ENCODE measurements around the gene OTUD1. TPM values are rescaled to one million over a fixed set of nuclear protein-coding genes. Genes with fewer than 3 reads are reported as not detected.

OTUD1 gene
- polyA plus RNA-seq, 1 experiment, result 1.1 TPM

DNA sequence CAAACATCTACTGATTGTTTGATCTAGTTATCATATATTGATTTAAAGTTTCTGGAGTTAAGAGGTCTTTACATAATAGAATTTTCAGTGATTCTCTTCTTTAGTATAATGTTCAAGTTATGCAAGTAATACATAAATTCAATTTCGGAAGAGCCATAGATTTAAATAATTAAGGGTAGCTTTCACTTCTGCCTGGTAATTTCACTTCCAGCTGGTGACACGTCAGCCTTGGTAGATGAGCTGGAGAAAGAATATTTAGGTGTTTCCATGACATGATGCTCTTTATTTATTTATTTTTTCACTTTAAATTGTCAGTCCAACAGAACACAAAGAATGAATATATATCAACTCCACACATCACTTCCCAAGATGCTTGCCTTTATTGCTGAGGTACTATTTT is 5.2 kb upstream of the OTUD1 start:
- 0 out of 2 replicates have a peak, but pooled peaks cover 2% of the 10 kb centered on the region for H3K27me3 ChIP-seq (ENCODE audit: control insufficient read depth, insufficient read depth, low read length)
- H3K36me3 ChIP-seq (ENCODE audit: control insufficient read depth, insufficient read depth, low read length), result no peaks in the 10 kb centered on the region
- ChIA-PET POLR2A (no interaction called here), CTCF (interaction anchor here (0.8 kb wide), 1 partner anchor 10 kb away, joined by 3 read pairs; no protein-coding TSS in a partner anchor)
- no peak overlapping the region for H3K4me3 ChIP-seq (ENCODE audit: low read depth, low read length)
- no peak for DNase-seq (ENCODE audit: low read depth)
- TF ChIP-seq, protein P1, sequence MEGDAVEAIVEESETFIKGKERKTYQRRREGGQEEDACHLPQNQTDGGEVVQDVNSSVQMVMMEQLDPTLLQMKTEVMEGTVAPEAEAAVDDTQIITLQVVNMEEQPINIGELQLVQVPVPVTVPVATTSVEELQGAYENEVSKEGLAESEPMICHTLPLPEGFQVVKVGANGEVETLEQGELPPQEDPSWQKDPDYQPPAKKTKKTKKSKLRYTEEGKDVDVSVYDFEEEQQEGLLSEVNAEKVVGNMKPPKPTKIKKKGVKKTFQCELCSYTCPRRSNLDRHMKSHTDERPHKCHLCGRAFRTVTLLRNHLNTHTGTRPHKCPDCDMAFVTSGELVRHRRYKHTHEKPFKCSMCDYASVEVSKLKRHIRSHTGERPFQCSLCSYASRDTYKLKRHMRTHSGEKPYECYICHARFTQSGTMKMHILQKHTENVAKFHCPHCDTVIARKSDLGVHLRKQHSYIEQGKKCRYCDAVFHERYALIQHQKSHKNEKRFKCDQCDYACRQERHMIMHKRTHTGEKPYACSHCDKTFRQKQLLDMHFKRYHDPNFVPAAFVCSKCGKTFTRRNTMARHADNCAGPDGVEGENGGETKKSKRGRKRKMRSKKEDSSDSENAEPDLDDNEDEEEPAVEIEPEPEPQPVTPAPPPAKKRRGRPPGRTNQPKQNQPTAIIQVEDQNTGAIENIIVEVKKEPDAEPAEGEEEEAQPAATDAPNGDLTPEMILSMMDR (IDR thresholded peaks at IDR 0.05; ENCODE audit: insufficient read depth, low read depth, low read length), result no peak

DNA sequence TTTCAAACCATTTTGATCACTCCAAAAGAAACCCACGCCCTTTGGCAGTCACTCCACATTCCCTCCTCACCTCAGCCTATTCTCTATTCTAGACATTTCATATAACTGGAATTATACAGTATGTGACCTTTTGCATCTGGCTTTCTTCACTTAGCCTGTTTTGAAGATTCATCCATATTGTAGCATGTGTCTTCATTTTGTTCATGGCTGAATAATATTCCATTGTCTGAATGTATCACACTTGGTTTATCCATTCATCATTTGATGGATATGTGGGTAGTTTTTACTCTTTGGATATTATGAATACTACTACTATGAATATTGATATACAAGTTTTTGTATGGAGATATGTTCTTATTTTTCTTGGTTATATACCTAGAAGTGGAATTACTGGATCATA is 3.5 kb upstream of the OTUD1 start:
- ChIA-PET POLR2A (no interaction called here), CTCF (interaction anchor here (0.6 to 1.4 kb wide), 2 partner anchors 53 to 121 kb away, joined by 3 to 5 read pairs; no protein-coding TSS in a partner anchor)
- Histone ChIP-seq H3K36me3 (ENCODE audit: control insufficient read depth, insufficient read depth, low read length) (no peaks in the 10 kb centered on the region), H3K27me3 (ENCODE audit: control insufficient read depth, insufficient read depth, low read length) (no peaks in the 10 kb centered on the region), H3K4me3 (ENCODE audit: low read depth, low read length) (no peak overlapping the region)
- TF ChIP-seq, protein P1 (IDR thresholded peaks at IDR 0.05; ENCODE audit: insufficient read depth, low read depth, low read length), result no peak
- DNase-seq (ENCODE audit: low read depth), result no peak

DNA sequence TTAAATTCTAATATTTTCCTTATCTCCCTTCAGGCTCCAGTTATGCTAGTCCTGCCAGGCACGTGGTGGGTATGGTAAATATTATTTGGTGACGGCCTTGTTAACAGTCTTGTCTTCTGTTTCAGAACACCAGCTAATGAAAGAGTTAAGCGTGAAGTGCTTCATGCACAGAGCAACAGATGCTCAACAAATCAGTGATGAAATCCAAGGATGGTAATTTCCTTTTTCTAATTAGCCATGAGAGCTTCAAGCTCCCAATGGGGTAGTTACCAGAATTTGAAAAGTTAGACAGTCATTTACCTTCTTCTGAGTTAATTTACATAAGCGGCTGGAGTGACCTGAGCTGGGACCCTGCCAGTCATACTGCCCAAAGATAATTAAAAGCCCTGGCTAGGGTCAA is 1.9 kb upstream of the OTUD1 start:
- ChIA-PET POLR2A (no interaction called here), CTCF (interaction anchor here (1.4 kb wide), 1 partner anchor 16 kb away, joined by 3 read pairs; no protein-coding TSS in a partner anchor)
- no peak overlapping the region for H3K4me3 ChIP-seq (ENCODE audit: low read depth, low read length)

DNA sequence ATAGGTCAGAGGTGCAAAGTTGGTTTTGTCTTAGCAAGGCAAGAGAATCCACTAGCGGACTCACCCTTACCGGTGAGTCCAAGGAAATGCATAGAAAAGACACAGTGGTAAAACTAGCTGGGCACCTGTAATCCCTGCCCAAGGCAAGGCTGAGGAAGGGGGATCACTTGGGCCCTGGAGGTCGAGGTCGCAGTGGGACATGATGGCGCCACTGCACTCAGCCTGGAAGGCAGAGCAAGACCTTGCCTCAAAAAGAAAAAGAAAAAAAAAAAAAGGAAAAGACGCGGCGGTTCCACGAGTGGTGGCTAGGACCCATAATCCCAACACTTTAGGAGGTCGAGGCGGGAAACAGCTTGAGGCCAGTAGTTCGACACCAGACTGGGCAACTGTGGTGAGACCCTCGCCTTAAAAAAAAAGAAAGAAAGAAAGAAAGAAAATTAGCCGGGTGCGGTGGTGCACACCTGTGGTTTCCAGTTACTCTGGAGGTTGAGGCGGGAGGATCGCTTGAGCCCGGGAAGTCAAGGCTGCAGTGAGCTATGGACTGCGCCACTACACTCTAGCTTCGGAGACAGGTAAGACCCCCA is 820 bp upstream of the OTUD1 start:
- Histone ChIP-seq H3K4me3 (ENCODE audit: low read depth, low read length) (peak overlapping the region; percentile 55), H3K36me3 (ENCODE audit: control insufficient read depth, insufficient read depth, low read length) (no peaks in the 10 kb centered on the region), H3K27me3 (ENCODE audit: control insufficient read depth, insufficient read depth, low read length) (no peaks in the 10 kb centered on the region)
- ChIA-PET CTCF (interaction anchor here (1.0 kb wide), 1 partner anchor 106 kb away, joined by 3 read pairs; no protein-coding TSS in a partner anchor), POLR2A (no interaction called here)
- TF ChIP-seq, protein P1 (IDR thresholded peaks at IDR 0.05; ENCODE audit: insufficient read depth, low read depth, low read length), result no peak
- no peak for DNase-seq (ENCODE audit: low read depth)

More for the DNA sequence above, 1.9 kb upstream of the OTUD1 start:
- TF ChIP-seq, protein P1 (IDR thresholded peaks at IDR 0.05; ENCODE audit: insufficient read depth, low read depth, low read length), result no peak
- DNase-seq (ENCODE audit: low read depth), result no peak
- Histone ChIP-seq H3K36me3 (ENCODE audit: control insufficient read depth, insufficient read depth, low read length) (no peaks in the 10 kb centered on the region), H3K27me3 (ENCODE audit: control insufficient read depth, insufficient read depth, low read length) (no peaks in the 10 kb centered on the region)

DNA sequence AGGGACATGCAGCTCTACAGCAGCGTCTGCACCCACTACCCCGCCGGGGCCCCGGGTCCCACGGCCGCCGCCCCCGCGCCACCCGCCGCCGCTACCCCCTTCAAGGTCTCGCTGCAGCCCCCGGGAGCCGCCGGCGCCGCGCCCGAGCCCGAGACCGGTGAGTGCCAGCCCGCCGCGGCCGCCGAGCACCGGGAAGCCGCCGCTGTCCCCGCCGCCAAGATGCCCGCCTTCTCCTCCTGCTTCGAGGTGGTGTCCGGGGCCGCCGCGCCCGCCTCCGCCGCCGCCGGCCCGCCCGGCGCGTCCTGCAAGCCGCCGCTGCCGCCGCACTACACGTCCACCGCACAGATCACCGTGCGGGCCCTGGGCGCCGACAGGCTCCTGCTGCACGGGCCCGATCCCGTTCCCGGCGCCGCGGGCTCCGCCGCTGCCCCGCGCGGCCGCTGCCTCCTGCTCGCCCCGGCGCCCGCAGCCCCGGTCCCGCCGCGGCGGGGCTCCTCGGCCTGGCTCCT is 631 bp downstream of the OTUD1 start:
- ChIA-PET POLR2A (no interaction called here), CTCF (interaction anchor here (1.0 kb wide), 1 partner anchor 107 kb away, joined by 3 read pairs; no protein-coding TSS in a partner anchor)
- Histone ChIP-seq H3K36me3 (ENCODE audit: control insufficient read depth, insufficient read depth, low read length) (no peaks in the 10 kb centered on the region), H3K27me3 (ENCODE audit: control insufficient read depth, insufficient read depth, low read length) (no peaks in the 10 kb centered on the region), H3K4me3 (ENCODE audit: low read depth, low read length) (peak overlapping the region; percentile 77)
- DNase-seq (ENCODE audit: low read depth), result no peak
- TF ChIP-seq, protein P1 (IDR thresholded peaks at IDR 0.05; ENCODE audit: insufficient read depth, low read depth, low read length), result no peak

Measured in BJ (cell line).